Testis (tissue), 2 donors: ENCODE data around the gene STX11.

Experiments
- CTCF ChIP-seq, 3 experiments: fragments of 450-650 bp in 2 of 3; fragments of 200-600 bp in 1 of 3; sonication (generic) in 1 of 3; IDR thresholded peaks; one replicate each; pipeline ENCODE4 v1.5.1; 2016 to 2019; ENCODE audit warnings: antibody characterized with exemption in 3 of 3, mild to moderate bottlenecking in 2 of 3, moderate library complexity in 1 of 3
- POLR2A ChIP-seq: fragments of 450-650 bp; IDR thresholded peaks from one replicate; pipeline ENCODE4 v1.6.1; 2017; ENCODE audit warnings: antibody characterized with exemption, mild to moderate bottlenecking, moderate library complexity

GRCh38 chr6:144159742-144160141, 9.4 kb downstream of the STX11 start:
- TF ChIP-seq CTCF (IDR thresholded peaks at IDR 0.05) (no peak), POLR2A (no peak)
